CD8-positive, alpha-beta memory T cell (primary cell): Measurements from ENCODE around the gene ZIC1. TPM values are rescaled to one million over a fixed set of nuclear protein-coding genes. Genes with fewer than 3 reads are reported as not detected.

ENCODE experiments used
- CTCF ChIA-PET: fragments of 350-600 bp; sonication (Branson Sonifier 250); formaldehyde crosslinking; loops from one replicate; lab custom pipeline; 2021; ENCODE audit warnings: antibody characterized with exemption; lab: Charles Lee
- POLR2A ChIA-PET: fragments of 350-600 bp; sonication (Branson Sonifier 250); formaldehyde crosslinking; loops from one replicate; lab custom pipeline; 2021; ENCODE audit warnings: antibody characterized with exemption; lab: Charles Lee
- DNase-seq, 5 donors: peaks; one replicate each; pipeline versions ENCODE4 v3.0.0 to v3.0.0-alpha.2; 2020 to 2022; ENCODE audit warnings: mixed read lengths in 1 of 5
- H3K27ac ChIP-seq: one replicate; pipeline ENCODE4 v1.7.0; 2013; ENCODE audit warnings: low read depth, mild to moderate bottlenecking, low read length, moderate library complexity
- H3K27me3 ChIP-seq: 2 replicates; pipeline ENCODE4 v1.7.0; 2013; ENCODE audit warnings: low read length, mild to moderate bottlenecking; ENCODE audit not compliant: insufficient read depth, poor library complexity, severe bottlenecking
- H3K36me3 ChIP-seq: 2 replicates; pipeline ENCODE4 v1.7.0; 2013; ENCODE audit warnings: mild to moderate bottlenecking, low read length, moderate library complexity; ENCODE audit not compliant: insufficient read depth
- H3K4me1 ChIP-seq: 2 replicates; pipeline ENCODE4 v1.7.0; 2013; ENCODE audit warnings: mild to moderate bottlenecking, low read length, moderate library complexity; ENCODE audit not compliant: insufficient read depth
- H3K4me3 ChIP-seq: 2 replicates; pipeline ENCODE4 v1.7.0; 2013; ENCODE audit warnings: mild to moderate bottlenecking, low read length
- H3K9me3 ChIP-seq: 2 replicates; pipeline ENCODE4 v1.7.0; 2013; ENCODE audit warnings: mild to moderate bottlenecking, low read length
- H3K27ac Mint-ChIP-seq, 8 donors: one replicate each; pipeline ENCODE4 v1.8.0; 2020 to 2021; ENCODE audit warnings: mixed read lengths in 8 of 8, mild to moderate bottlenecking in 6 of 8, inconsistent platforms in 3 of 8, moderate library complexity in 3 of 8
- H3K27me3 Mint-ChIP-seq, 2 donors: one replicate each; pipeline ENCODE4 v1.8.0; 2020 to 2021; ENCODE audit warnings: mixed read lengths in 2 of 2, mild to moderate bottlenecking in 1 of 2, moderate library complexity in 1 of 2
- H3K36me3 Mint-ChIP-seq, 3 donors: one replicate each; pipeline ENCODE4 v1.8.0; 2020 to 2021; ENCODE audit warnings: mixed read lengths in 3 of 3, inconsistent platforms in 1 of 3, mild to moderate bottlenecking in 1 of 3
- H3K4me1 Mint-ChIP-seq, 3 donors: one replicate each; pipeline ENCODE4 v1.8.0; 2020 to 2021; ENCODE audit warnings: mixed read lengths in 3 of 3, inconsistent platforms in 1 of 3, mild to moderate bottlenecking in 1 of 3
- H3K4me3 Mint-ChIP-seq, 7 donors: one replicate each; pipeline ENCODE4 v1.8.0; 2020 to 2021; ENCODE audit warnings: mixed read lengths in 7 of 7, mild to moderate bottlenecking in 6 of 7, moderate library complexity in 4 of 7, inconsistent platforms in 2 of 7
- H3K9me3 Mint-ChIP-seq, 5 donors: one replicate each; pipeline ENCODE4 v1.8.0; 2020 to 2022; ENCODE audit warnings: mixed read lengths in 5 of 5, mild to moderate bottlenecking in 3 of 5, moderate library complexity in 2 of 5, inconsistent platforms in 1 of 5
- polyA plus RNA-seq: library from polyadenylated mRNA; unstranded; fragments of 300-500 nt; fragmentation: Illumina TruSeq; gene quantifications from one replicate; pipeline ENCODE4 v1.2.3, GENCODE V29; 2021
- total RNA-seq, 2 experiments: library from RNA; stranded (reverse); gene quantifications; one replicate each; pipeline ENCODE4 v1.2.3, GENCODE V29; 2021

ZIC1 gene
- total and polyA plus RNA-seq, 3 experiments from 2014 or later = not detected

DNA sequence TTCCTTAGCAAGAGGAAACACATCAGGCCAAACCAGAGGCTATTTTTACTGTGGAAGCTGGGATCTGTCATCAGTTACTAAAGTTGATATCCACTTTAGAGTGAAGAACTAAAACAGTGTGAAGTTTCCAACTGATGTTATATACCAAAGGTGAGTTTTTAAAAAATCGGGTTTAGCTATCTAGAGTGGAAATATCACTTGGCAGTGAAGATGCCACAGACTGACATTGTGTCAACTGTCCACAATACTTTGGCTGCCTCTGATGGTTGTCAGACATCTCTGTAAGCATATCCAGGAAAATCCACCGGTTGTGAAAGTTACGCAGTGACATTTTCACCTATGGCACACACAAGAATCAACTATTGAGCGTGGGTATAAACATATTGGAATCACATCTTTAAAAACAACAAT lies 9.2 kb downstream of the ZIC1 start:
- Histone ChIP-seq H3K27me3 (peaks cover 51% of the 10 kb centered on the region), H3K9me3 (no peaks in the 10 kb centered on the region), H3K4me3 (no peak overlapping the region), H3K27ac (no peak overlapping the region), H3K4me1 (no peaks in the 10 kb centered on the region), H3K36me3 (no peaks in the 10 kb centered on the region)
- no peak overlapping the region for H3K27ac Mint-ChIP-seq
- no peak for DNase-seq
- H3K4me1 Mint-ChIP-seq = peaks cover 7 to 15% (median 10%) of the 10 kb centered on the region in 3 donors
- H3K4me3 Mint-ChIP-seq = no peak overlapping the region
- POLR2A ChIA-PET = no interaction called here
- H3K36me3 Mint-ChIP-seq = peaks cover 0 to 8% (median 0%) of the 10 kb centered on the region in 3 donors
- CTCF ChIA-PET = no interaction called here
- peaks cover 64 to 92% of the 10 kb centered on the region in 2 donors for H3K27me3 Mint-ChIP-seq
- peaks cover 4 to 53% (median 20%) of the 10 kb centered on the region in 5 donors for H3K9me3 Mint-ChIP-seq

GRCh38 chr3:147418808-147419701 lies 9.9 kb downstream of the ZIC1 start:
- ChIA-PET POLR2A (no interaction called here), CTCF (interaction anchor here (0.9 kb wide), 1 partner anchor 65 kb away, joined by 3 read pairs; no protein-coding TSS in a partner anchor)
- peaks cover 4 to 57% (median 20%) of the 10 kb centered on the region in 5 donors for H3K9me3 Mint-ChIP-seq
- no peak overlapping the region for H3K27ac Mint-ChIP-seq
- H3K4me1 ChIP-seq = no peaks in the 10 kb centered on the region
- peaks cover 56% of the 10 kb centered on the region for H3K27me3 ChIP-seq
- H3K27me3 Mint-ChIP-seq = peaks cover 66 to 93% of the 10 kb centered on the region in 2 donors
- no peaks in the 10 kb centered on the region for H3K9me3 ChIP-seq
- H3K27ac ChIP-seq = no peak overlapping the region
- peaks cover 3 to 10% (median 6%) of the 10 kb centered on the region in 3 donors for H3K4me1 Mint-ChIP-seq
- no peaks in the 10 kb centered on the region for H3K36me3 ChIP-seq
- H3K36me3 Mint-ChIP-seq = peaks cover 0 to 6% (median 0%) of the 10 kb centered on the region in 3 donors
- H3K4me3 ChIP-seq = no peak overlapping the region
- no peak overlapping the region for H3K4me3 Mint-ChIP-seq
- no peak for DNase-seq

DNA sequence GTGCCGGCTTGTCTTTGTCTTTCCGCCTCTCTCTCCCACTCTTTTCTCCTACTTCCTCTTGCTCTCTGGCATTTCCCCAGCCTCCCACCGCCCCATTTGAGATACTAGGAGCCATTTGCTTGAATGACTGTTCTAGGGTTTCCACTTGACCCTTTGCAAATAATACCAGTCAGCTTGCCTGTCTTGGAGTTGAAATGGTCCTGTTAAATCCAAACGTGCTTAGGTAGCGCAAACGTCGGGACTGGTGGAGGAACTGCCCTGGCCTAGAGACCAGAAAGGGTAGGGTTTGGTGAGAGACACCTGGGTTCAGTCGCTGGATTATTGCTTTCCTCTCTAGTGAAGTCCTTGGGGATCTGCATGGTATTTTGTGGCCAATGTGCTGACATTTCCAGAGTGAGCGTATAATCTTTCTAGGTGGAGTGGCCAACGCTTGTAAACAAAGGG lies 10.6 kb downstream of the ZIC1 start:
- Mint-ChIP-seq H3K4me1 (peaks cover 0 to 5% (median 0%) of the 10 kb centered on the region in 3 donors), H3K4me3 (no peak overlapping the region), H3K36me3 (peaks cover 0 to 6% (median 0%) of the 10 kb centered on the region in 3 donors), H3K27me3 (peaks cover 60 to 88% of the 10 kb centered on the region in 2 donors), H3K27ac (no peak overlapping the region), H3K9me3 (peaks cover 4 to 52% (median 20%) of the 10 kb centered on the region in 5 donors)
- H3K27me3 ChIP-seq = peaks cover 49% of the 10 kb centered on the region
- no peak overlapping the region for H3K4me3 ChIP-seq
- H3K4me1 ChIP-seq = no peaks in the 10 kb centered on the region
- H3K27ac ChIP-seq = no peak overlapping the region
- H3K36me3 ChIP-seq = no peaks in the 10 kb centered on the region
- POLR2A ChIA-PET = no interaction called here
- DNase-seq = no peak
- CTCF ChIA-PET = interaction anchor here (0.9 kb wide), 1 partner anchor 64 kb away, joined by 3 read pairs; no protein-coding TSS in a partner anchor
- no peaks in the 10 kb centered on the region for H3K9me3 ChIP-seq

GRCh38 chr3:147420353-147421183 lies 11.4 kb downstream of the ZIC1 start:
- H3K4me3 ChIP-seq = no peak overlapping the region
- H3K27ac ChIP-seq = no peak overlapping the region
- Mint-ChIP-seq H3K27ac (no peak overlapping the region), H3K4me3 (no peak overlapping the region), H3K27me3 (peaks cover 63 to 89% of the 10 kb centered on the region in 2 donors), H3K4me1 (peaks cover 0 to 5% (median 0%) of the 10 kb centered on the region in 3 donors), H3K9me3 (peaks cover 4 to 45% (median 20%) of the 10 kb centered on the region in 5 donors), H3K36me3 (peaks cover 0 to 6% (median 0%) of the 10 kb centered on the region in 3 donors)
- no peak for DNase-seq
- H3K36me3 ChIP-seq = no peaks in the 10 kb centered on the region
- no peaks in the 10 kb centered on the region for H3K9me3 ChIP-seq
- POLR2A ChIA-PET = no interaction called here
- CTCF ChIA-PET = interaction anchor here (0.9 kb wide), 1 partner anchor 63 kb away, joined by 3 read pairs; no protein-coding TSS in a partner anchor
- no peaks in the 10 kb centered on the region for H3K4me1 ChIP-seq
- peaks cover 48% of the 10 kb centered on the region for H3K27me3 ChIP-seq

GRCh38 chr3:147421184-147421912 lies 12.2 kb downstream of the ZIC1 start:
- Mint-ChIP-seq H3K4me1 (peaks cover 0 to 5% (median 0%) of the 10 kb centered on the region in 3 donors), H3K27me3 (peaks cover 57 to 82% of the 10 kb centered on the region in 2 donors), H3K27ac (no peak overlapping the region), H3K9me3 (peaks cover 4 to 45% (median 20%) of the 10 kb centered on the region in 5 donors), H3K36me3 (peaks cover 0 to 6% (median 0%) of the 10 kb centered on the region in 3 donors), H3K4me3 (no peak overlapping the region)
- Histone ChIP-seq H3K4me1 (no peaks in the 10 kb centered on the region), H3K36me3 (no peaks in the 10 kb centered on the region), H3K27ac (no peak overlapping the region), H3K4me3 (no peak overlapping the region), H3K27me3 (peaks cover 41% of the 10 kb centered on the region), H3K9me3 (no peaks in the 10 kb centered on the region)
- CTCF ChIA-PET = no interaction called here
- POLR2A ChIA-PET = no interaction called here
- no peak for DNase-seq

GRCh38 chr3:147422196-147422595 lies 13.0 kb downstream of the ZIC1 start:
- Histone ChIP-seq H3K4me3 (no peak overlapping the region), H3K9me3 (no peaks in the 10 kb centered on the region), H3K36me3 (no peaks in the 10 kb centered on the region), H3K4me1 (no peaks in the 10 kb centered on the region), H3K27ac (no peak overlapping the region), H3K27me3 (peaks cover 40% of the 10 kb centered on the region)
- DNase-seq = no peak
- no peak overlapping the region for H3K4me3 Mint-ChIP-seq
- peaks cover 56 to 74% of the 10 kb centered on the region in 2 donors for H3K27me3 Mint-ChIP-seq
- ChIA-PET POLR2A (no interaction called here), CTCF (no interaction called here)
- H3K4me1 Mint-ChIP-seq = peaks cover 0 to 5% (median 0%) of the 10 kb centered on the region in 3 donors
- H3K36me3 Mint-ChIP-seq = peaks cover 0 to 6% (median 0%) of the 10 kb centered on the region in 3 donors
- H3K9me3 Mint-ChIP-seq = peaks cover 4 to 45% (median 20%) of the 10 kb centered on the region in 5 donors
- no peak overlapping the region for H3K27ac Mint-ChIP-seq
